NK-92 (cell line): ENCODE results near the gene NR2C2AP.

ENCODE experiments used
- DNase-seq: peaks from one replicate; lab custom pipeline; 2025; ENCODE audit not compliant: unreplicated experiment; lab: John Stamatoyannopoulos, UW

Gene NR2C2AP

GRCh38 chr19:19152668-19153384, 50.4 kb downstream of the NR2C2AP start:
- no peak for DNase-seq

- DNase-seq, result no peak
Observed at GRCh38 chr19:19151418-19151817, 51.8 kb downstream of the NR2C2AP start.
